Measurements from ENCODE around the gene ELL2. TPM values are rescaled to one million over a fixed set of nuclear protein-coding genes. Genes with fewer than 3 reads are reported as not detected.

Gene ELL2
- total RNA-seq, 1 experiment from 2014 or later = 24.4 TPM

DNA sequence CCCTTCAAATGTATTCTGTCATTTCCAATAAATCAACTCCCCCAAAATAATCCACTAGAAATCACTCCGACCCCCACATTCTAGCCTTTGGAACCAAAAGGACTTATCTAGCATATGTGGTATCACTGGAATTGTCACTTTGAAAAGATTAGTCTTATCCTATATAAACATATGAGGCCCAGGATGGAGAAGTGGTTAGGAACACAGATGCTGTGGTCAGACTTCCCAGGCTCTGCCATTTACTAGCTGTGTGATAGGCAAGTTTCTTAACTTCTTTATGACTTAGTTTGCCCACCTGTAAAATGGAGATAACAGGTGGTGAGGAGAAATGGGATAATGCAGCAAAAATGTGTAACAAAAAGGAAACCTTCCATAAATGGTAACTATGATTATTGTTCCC is 77.1 kb downstream of the ELL2 start (continued):
- TF ChIP-seq NR3C1 (CRISPR knock-in tag; conservative IDR thresholded peaks at IDR 0.05; ENCODE audit: low read depth) = no peak
- TF ChIP-seq, protein P1, sequence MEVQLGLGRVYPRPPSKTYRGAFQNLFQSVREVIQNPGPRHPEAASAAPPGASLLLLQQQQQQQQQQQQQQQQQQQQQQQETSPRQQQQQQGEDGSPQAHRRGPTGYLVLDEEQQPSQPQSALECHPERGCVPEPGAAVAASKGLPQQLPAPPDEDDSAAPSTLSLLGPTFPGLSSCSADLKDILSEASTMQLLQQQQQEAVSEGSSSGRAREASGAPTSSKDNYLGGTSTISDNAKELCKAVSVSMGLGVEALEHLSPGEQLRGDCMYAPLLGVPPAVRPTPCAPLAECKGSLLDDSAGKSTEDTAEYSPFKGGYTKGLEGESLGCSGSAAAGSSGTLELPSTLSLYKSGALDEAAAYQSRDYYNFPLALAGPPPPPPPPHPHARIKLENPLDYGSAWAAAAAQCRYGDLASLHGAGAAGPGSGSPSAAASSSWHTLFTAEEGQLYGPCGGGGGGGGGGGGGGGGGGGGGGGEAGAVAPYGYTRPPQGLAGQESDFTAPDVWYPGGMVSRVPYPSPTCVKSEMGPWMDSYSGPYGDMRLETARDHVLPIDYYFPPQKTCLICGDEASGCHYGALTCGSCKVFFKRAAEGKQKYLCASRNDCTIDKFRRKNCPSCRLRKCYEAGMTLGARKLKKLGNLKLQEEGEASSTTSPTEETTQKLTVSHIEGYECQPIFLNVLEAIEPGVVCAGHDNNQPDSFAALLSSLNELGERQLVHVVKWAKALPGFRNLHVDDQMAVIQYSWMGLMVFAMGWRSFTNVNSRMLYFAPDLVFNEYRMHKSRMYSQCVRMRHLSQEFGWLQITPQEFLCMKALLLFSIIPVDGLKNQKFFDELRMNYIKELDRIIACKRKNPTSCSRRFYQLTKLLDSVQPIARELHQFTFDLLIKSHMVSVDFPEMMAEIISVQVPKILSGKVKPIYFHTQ (CRISPR knock-in tag; IDR thresholded peaks at IDR 0.05) = no peak
- no peak for TF ChIP-seq GTF2I (CRISPR knock-in tag; conservative IDR thresholded peaks at IDR 0.05)
- no peak for TF ChIP-seq SOX15 (CRISPR knock-in tag; IDR thresholded peaks at IDR 0.05)
- no peak for TF ChIP-seq TEAD1 (CRISPR knock-in tag; IDR thresholded peaks at IDR 0.05)
- TF ChIP-seq, protein P2, sequence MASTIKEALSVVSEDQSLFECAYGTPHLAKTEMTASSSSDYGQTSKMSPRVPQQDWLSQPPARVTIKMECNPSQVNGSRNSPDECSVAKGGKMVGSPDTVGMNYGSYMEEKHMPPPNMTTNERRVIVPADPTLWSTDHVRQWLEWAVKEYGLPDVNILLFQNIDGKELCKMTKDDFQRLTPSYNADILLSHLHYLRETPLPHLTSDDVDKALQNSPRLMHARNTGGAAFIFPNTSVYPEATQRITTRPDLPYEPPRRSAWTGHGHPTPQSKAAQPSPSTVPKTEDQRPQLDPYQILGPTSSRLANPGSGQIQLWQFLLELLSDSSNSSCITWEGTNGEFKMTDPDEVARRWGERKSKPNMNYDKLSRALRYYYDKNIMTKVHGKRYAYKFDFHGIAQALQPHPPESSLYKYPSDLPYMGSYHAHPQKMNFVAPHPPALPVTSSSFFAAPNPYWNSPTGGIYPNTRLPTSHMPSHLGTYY (CRISPR knock-in tag; IDR thresholded peaks at IDR 0.05) = no peak

DNA sequence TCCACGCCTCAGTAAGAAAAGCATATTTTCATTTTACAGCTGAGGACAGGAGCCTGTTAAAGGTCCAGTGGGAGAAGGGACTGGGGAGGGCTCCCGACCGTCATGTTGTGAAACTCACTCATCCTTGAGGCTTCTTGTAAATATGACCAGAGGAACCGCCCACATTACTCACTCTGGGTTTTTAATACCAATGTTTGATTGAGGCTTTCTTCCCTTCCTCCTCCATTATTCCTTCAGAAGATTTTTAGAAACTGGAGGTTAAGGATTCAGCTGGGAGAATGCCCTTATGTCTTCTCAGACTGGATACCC is 77.7 kb downstream of the ELL2 start:
- no peaks in the 10 kb centered on the region for H3K9me3 Mint-ChIP-seq
- no peaks in the 10 kb centered on the region for H3K36me3 Mint-ChIP-seq
- ChIA-PET POLR2A (no interaction called here), CTCF (no interaction called here)
- peaks cover 4% of the 10 kb centered on the region for H3K4me1 Mint-ChIP-seq
- TF ChIP-seq, protein P3, sequence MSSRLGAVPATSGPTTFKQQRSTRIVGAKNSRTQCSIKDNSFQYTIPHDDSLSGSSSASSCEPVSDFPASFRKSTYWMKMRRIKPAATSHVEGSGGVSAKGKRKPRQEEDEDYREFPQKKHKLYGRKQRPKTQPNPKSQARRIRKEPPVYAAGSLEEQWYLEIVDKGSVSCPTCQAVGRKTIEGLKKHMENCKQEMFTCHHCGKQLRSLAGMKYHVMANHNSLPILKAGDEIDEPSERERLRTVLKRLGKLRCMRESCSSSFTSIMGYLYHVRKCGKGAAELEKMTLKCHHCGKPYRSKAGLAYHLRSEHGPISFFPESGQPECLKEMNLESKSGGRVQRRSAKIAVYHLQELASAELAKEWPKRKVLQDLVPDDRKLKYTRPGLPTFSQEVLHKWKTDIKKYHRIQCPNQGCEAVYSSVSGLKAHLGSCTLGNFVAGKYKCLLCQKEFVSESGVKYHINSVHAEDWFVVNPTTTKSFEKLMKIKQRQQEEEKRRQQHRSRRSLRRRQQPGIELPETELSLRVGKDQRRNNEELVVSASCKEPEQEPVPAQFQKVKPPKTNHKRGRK (CRISPR knock-in tag; IDR thresholded peaks at IDR 0.05; ENCODE audit: borderline replicate concordance) = no peak
- TF ChIP-seq NFATC4 (CRISPR knock-in tag; IDR thresholded peaks at IDR 0.05) = no peak
- TF ChIP-seq, protein P4, sequence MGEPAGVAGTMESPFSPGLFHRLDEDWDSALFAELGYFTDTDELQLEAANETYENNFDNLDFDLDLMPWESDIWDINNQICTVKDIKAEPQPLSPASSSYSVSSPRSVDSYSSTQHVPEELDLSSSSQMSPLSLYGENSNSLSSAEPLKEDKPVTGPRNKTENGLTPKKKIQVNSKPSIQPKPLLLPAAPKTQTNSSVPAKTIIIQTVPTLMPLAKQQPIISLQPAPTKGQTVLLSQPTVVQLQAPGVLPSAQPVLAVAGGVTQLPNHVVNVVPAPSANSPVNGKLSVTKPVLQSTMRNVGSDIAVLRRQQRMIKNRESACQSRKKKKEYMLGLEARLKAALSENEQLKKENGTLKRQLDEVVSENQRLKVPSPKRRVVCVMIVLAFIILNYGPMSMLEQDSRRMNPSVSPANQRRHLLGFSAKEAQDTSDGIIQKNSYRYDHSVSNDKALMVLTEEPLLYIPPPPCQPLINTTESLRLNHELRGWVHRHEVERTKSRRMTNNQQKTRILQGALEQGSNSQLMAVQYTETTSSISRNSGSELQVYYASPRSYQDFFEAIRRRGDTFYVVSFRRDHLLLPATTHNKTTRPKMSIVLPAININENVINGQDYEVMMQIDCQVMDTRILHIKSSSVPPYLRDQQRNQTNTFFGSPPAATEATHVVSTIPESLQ (CRISPR knock-in tag; IDR thresholded peaks at IDR 0.05) = no peak
- TF ChIP-seq, protein P5, sequence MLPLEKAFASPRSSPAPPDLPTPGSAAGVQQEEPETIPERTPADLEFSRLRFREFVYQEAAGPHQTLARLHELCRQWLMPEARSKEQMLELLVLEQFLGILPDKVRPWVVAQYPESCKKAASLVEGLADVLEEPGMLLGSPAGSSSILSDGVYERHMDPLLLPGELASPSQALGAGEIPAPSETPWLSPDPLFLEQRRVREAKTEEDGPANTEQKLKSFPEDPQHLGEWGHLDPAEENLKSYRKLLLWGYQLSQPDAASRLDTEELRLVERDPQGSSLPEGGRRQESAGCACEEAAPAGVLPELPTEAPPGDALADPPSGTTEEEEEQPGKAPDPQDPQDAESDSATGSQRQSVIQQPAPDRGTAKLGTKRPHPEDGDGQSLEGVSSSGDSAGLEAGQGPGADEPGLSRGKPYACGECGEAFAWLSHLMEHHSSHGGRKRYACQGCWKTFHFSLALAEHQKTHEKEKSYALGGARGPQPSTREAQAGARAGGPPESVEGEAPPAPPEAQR (CRISPR knock-in tag; IDR thresholded peaks at IDR 0.05) = no peak
- no peak for TF ChIP-seq PRRX2 (CRISPR knock-in tag; IDR thresholded peaks at IDR 0.05)
- TF ChIP-seq ESRRA (CRISPR knock-in tag; IDR thresholded peaks at IDR 0.05; ENCODE audit: borderline replicate concordance) = no peak
- TF ChIP-seq ZNF671 (CRISPR knock-in tag; IDR thresholded peaks at IDR 0.05) = no peak
- TF ChIP-seq, protein P6, sequence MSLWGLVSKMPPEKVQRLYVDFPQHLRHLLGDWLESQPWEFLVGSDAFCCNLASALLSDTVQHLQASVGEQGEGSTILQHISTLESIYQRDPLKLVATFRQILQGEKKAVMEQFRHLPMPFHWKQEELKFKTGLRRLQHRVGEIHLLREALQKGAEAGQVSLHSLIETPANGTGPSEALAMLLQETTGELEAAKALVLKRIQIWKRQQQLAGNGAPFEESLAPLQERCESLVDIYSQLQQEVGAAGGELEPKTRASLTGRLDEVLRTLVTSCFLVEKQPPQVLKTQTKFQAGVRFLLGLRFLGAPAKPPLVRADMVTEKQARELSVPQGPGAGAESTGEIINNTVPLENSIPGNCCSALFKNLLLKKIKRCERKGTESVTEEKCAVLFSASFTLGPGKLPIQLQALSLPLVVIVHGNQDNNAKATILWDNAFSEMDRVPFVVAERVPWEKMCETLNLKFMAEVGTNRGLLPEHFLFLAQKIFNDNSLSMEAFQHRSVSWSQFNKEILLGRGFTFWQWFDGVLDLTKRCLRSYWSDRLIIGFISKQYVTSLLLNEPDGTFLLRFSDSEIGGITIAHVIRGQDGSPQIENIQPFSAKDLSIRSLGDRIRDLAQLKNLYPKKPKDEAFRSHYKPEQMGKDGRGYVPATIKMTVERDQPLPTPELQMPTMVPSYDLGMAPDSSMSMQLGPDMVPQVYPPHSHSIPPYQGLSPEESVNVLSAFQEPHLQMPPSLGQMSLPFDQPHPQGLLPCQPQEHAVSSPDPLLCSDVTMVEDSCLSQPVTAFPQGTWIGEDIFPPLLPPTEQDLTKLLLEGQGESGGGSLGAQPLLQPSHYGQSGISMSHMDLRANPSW (CRISPR knock-in tag; conservative IDR thresholded peaks at IDR 0.05; ENCODE audit: low read depth) = no peak
- TF ChIP-seq MYBL2 (CRISPR knock-in tag; IDR thresholded peaks at IDR 0.05) = no peak
- H3K27me3 Mint-ChIP-seq (ENCODE audit: low read depth) = no peaks in the 10 kb centered on the region
- ATAC-seq (no peak), DNase-seq (ENCODE audit: low spot score) (no peak)
- no peak overlapping the region for H3K27ac Mint-ChIP-seq
- H3K4me3 Mint-ChIP-seq = no peak overlapping the region
